ENCODE measurements around the gene FARSA.

The FARSA gene

DNA sequence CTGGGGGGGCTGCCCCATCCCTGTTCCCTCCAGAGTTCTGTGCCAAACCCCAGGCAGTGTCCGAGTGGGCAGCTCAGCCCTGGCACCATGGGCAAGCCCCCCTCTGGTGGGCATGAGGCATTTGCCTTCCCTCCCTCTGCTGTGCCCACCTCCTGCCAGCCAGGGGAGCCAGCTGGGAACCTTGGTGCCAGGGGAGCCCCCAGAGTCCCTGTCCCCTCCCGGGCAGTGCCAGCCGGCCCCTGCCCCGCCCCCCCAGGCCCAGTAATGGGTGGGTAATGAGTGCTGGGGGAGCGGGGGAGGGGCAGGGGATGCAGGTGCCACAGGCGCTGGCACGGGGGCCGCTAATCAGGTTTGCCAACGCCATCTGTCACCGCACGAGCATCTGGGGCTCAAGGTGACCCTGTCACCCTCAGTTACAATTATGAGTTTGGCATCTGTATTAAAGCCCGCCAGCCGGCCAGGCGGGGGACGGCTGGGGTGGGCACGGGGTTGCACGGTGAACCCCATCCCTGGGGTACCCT, 41.8 kb upstream of the FARSA start:
- TF ChIP-seq TAF1 (IDR thresholded peaks at IDR 0.05; ENCODE audit: borderline replicate concordance, insufficient read depth, low read length) (no peak), POLR2AphosphoS5 (IDR thresholded peaks at IDR 0.05; ENCODE audit: low read depth, low read length) (no peak), FOXP2 (optimal IDR thresholded peaks at IDR 0.05; ENCODE audit: borderline replicate concordance, extremely low read depth, extremely low read length, insufficient read depth) (no peak), SIN3A (IDR thresholded peaks at IDR 0.05; ENCODE audit: borderline replicate concordance, insufficient read depth, low read length) (no peak)
- TF ChIP-seq, protein P1, sequence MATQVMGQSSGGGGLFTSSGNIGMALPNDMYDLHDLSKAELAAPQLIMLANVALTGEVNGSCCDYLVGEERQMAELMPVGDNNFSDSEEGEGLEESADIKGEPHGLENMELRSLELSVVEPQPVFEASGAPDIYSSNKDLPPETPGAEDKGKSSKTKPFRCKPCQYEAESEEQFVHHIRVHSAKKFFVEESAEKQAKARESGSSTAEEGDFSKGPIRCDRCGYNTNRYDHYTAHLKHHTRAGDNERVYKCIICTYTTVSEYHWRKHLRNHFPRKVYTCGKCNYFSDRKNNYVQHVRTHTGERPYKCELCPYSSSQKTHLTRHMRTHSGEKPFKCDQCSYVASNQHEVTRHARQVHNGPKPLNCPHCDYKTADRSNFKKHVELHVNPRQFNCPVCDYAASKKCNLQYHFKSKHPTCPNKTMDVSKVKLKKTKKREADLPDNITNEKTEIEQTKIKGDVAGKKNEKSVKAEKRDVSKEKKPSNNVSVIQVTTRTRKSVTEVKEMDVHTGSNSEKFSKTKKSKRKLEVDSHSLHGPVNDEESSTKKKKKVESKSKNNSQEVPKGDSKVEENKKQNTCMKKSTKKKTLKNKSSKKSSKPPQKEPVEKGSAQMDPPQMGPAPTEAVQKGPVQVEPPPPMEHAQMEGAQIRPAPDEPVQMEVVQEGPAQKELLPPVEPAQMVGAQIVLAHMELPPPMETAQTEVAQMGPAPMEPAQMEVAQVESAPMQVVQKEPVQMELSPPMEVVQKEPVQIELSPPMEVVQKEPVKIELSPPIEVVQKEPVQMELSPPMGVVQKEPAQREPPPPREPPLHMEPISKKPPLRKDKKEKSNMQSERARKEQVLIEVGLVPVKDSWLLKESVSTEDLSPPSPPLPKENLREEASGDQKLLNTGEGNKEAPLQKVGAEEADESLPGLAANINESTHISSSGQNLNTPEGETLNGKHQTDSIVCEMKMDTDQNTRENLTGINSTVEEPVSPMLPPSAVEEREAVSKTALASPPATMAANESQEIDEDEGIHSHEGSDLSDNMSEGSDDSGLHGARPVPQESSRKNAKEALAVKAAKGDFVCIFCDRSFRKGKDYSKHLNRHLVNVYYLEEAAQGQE (IDR thresholded peaks at IDR 0.05; ENCODE audit: insufficient read depth in 1 of 2, low read depth in 2 of 2, low read length in 2 of 2): no peak

DNA sequence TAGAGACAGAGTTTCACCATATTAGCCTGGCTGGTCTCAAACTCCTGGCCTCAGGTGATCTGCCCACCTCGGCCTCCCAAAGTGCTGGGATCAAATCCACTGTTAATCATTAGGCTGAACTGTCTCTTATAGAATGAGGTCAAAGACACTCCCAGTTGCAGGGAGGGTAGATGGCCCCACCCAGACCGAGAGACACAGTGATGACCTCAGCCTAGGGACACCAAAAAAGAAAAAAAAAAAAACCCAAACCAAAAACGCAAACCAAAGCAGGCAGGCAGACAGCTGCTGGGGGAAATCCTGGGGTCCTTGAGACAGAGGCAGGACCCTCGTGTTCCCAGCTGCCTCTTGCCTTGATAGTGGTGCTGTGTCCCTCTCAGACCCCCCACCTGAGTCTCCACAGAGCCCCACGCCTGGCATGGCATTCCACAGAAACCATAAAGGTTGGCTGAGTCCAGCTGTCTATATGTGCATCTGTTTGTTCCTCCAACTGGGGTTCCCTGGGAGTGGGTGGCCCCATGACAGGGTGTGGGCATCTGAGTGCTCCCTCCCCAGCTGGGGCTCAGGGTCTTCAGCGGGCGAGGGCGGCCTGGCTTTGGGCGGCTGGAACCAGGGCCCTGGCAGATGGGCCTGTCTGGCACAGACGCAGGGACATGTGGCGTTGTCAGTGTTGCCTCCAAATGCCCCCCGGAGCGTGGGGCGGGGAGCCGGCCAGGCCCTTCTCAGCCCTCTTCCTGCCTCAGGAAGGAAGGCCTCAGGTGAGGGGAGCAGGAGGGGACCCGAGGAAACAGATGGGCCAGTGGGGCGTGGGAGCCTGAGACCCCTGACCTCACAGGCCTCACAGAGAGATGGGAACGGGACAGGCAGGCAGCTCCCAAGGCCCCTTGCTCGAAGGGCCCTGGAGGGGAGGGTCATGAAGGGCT, 41.0 kb upstream of the FARSA start:
- TF ChIP-seq TAF1 (IDR thresholded peaks at IDR 0.05; ENCODE audit: borderline replicate concordance, insufficient read depth, low read length): no peak
- no peak for TF ChIP-seq POLR2AphosphoS5 (IDR thresholded peaks at IDR 0.05; ENCODE audit: low read depth, low read length)
- TF ChIP-seq FOXP2 (optimal IDR thresholded peaks at IDR 0.05; ENCODE audit: borderline replicate concordance, extremely low read depth, extremely low read length, insufficient read depth): no peak
- TF ChIP-seq, protein P1 (IDR thresholded peaks at IDR 0.05; ENCODE audit: insufficient read depth in 1 of 2, low read depth in 2 of 2, low read length in 2 of 2): no peak

DNA sequence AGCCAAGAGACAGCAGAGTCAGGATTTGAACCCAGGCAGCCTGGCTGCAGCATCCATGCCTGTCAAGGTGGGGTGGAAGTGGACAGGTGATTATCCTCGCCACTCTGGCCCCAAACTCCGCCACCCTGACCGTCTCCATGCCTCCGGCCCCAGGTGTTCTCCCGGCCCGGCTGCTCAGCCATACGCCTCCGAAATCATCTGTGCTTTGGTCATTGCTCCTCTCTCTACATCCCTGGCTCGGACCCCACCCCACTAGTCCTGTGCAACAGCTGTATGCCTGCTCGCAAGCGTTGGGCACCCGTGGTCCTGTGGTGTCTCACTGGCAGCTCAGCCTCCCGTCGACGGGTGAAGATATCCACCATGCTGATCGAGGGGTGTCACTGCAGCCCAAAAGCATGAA, 39.7 kb upstream of the FARSA start:
- TF ChIP-seq SIN3A (IDR thresholded peaks at IDR 0.05; ENCODE audit: borderline replicate concordance, insufficient read depth, low read length): no peak

DNA sequence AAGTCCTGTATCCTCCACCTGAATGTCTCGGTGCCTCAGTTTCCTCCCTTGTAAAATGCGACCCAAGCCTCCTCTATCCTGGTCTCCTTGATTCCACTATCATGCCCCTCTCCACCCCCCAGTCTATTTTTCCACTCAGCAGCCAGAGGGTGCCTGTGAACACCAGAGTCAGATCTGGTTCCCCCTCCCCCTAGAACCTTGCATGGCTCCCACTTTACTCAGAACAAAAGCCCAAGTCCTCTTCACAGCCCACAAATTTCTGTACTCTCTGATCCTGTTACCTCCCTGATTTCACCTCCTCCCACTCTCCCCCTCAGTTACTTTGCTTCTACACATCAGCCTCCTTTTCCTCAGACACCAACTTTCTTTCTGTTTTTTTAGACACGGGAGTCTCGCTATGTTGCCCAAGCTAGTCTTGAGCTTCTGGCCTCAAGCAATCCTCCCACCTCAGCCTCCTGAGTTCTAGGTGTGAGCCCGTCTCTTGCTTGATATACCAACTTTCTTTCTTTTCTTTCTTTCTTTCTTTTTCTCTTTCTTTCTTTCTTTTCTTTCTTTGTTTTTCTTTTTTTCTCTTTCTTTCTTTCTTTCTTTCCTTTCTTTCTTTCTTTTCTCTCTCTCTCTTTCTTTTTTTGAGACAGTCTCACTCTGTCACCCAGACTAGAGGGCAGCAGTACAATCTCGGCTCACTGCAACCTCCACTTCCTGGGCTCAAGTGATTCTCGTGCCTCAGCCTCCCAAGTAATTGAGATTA, 36.7 kb upstream of the FARSA start:
- TF ChIP-seq, protein P1 (IDR thresholded peaks at IDR 0.05; ENCODE audit: insufficient read depth in 1 of 2, low read depth in 2 of 2, low read length in 2 of 2): no peak
- TF ChIP-seq FOXP2 (optimal IDR thresholded peaks at IDR 0.05; ENCODE audit: borderline replicate concordance, extremely low read depth, extremely low read length, insufficient read depth) (no peak), POLR2AphosphoS5 (IDR thresholded peaks at IDR 0.05; ENCODE audit: low read depth, low read length) (no peak), TAF1 (IDR thresholded peaks at IDR 0.05; ENCODE audit: borderline replicate concordance, insufficient read depth, low read length) (no peak), SIN3A (IDR thresholded peaks at IDR 0.05; ENCODE audit: borderline replicate concordance, insufficient read depth, low read length) (no peak)

DNA sequence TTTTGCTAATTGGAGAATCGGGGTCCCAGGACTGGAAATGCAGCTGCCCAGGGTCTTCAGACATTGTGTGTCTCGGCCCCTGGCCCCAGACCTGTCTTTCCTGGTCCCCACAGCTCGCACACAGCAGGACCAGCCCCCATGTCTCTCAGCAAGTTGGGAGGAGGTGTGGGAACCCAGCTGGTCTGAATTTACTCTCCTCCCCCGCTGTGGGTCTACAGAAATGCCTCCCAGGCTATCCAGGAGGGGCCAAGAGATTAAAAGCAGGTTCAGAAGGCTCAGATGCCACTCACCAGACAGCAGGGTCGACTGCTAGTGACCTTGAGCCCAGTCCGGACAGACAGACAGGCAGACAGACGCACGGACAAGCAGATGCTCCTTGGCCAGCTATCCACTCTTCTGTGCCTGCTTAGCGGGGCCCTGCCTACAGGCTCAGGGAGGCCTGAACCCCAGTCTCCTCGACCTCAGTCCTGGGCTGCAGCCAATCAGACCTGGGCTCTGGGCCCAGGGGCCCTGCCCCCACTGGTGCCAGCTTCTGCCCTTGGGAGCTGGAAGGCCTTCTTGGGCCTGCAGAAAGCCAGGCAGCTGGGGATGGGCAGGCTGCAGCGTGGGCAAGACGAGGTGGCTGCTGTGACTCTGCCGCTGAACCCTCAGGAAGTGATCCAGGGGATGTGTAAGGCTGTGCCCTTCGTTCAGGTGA, 35.9 kb upstream of the FARSA start, which contains the start of gene DAND5:
Gene DAND5, plus strand, starts transcription at position 285 of the 697 bp plus-strand sequence. Its CDS starts 85 bp downstream, at position 370.
- TF ChIP-seq, protein P1 (IDR thresholded peaks at IDR 0.05; ENCODE audit: insufficient read depth in 1 of 2, low read depth in 2 of 2, low read length in 2 of 2): no peak
- no peak for TF ChIP-seq POLR2AphosphoS5 (IDR thresholded peaks at IDR 0.05; ENCODE audit: low read depth, low read length)
- TF ChIP-seq SIN3A (IDR thresholded peaks at IDR 0.05; ENCODE audit: borderline replicate concordance, insufficient read depth, low read length): no peak
- no peak for TF ChIP-seq TAF1 (IDR thresholded peaks at IDR 0.05; ENCODE audit: borderline replicate concordance, insufficient read depth, low read length)
- TF ChIP-seq FOXP2 (optimal IDR thresholded peaks at IDR 0.05; ENCODE audit: borderline replicate concordance, extremely low read depth, extremely low read length, insufficient read depth): no peak
